HepG2 (cell line): ENCODE data around the gene NRN1L. TPM values are rescaled to one million over a fixed set of nuclear protein-coding genes. Genes with fewer than 3 reads are reported as not detected.

Experiments used
- ARHGAP35 ChIP-seq: sonication (generic); formaldehyde crosslinking; IDR thresholded peaks from 2 replicates; pipeline ENCODE4 v1.9.0; 2022; ENCODE audit warnings: mild to moderate bottlenecking, inconsistent platforms, moderate library complexity, missing genetic modification reagents, borderline replicate concordance
- ETV6 ChIP-seq: sonication (generic); formaldehyde crosslinking; conservative IDR thresholded peaks from 2 replicates; pipeline ENCODE4 v1.4.0; 2020; ENCODE audit warnings: missing genetic modification reagents
- KDM6A ChIP-seq: IDR thresholded peaks from 2 replicates; pipeline ENCODE4 v1.6.1; 2016; ENCODE audit warnings: low read depth
- KLF6 ChIP-seq: IDR thresholded peaks from 2 replicates; pipeline ENCODE4 v1.8.0; 2016; ENCODE audit warnings: missing biosample characterization, missing genetic modification reagents
- MTA3 ChIP-seq: sonication (generic); formaldehyde crosslinking; IDR thresholded peaks from 2 replicates; pipeline ENCODE4 v1.4.0; 2020; ENCODE audit warnings: missing genetic modification reagents
- MYC ChIP-seq: sonication (generic); formaldehyde crosslinking; IDR thresholded peaks from 2 replicates; pipeline ENCODE4 v1.9.0; 2021; ENCODE audit warnings: missing genetic modification reagents, borderline replicate concordance
- NR2F1 ChIP-seq, 2 experiments: fragments of 450-650 bp in 1 of 2; formaldehyde crosslinking in 1 of 2; IDR thresholded peaks; 2 replicates each; pipeline versions ENCODE4 v1.5.0 to v1.6.1; 2016 to 2020; ENCODE audit warnings: mild to moderate bottlenecking in 1 of 2, missing compliant biosample characterization in 1 of 2, missing genetic modification reagents in 1 of 2, moderate library complexity in 1 of 2
- SMAD3 ChIP-seq: sonication (generic); formaldehyde crosslinking; IDR thresholded peaks from 2 replicates; pipeline ENCODE4 v1.4.0; 2020; ENCODE audit warnings: missing genetic modification reagents
- TP53 ChIP-seq: sonication (generic); formaldehyde crosslinking; conservative IDR thresholded peaks from 2 replicates; pipeline ENCODE4 v1.4.0; 2020; ENCODE audit warnings: missing genetic modification reagents
- ZBTB1 ChIP-seq: sonication (generic); formaldehyde crosslinking; IDR thresholded peaks from 2 replicates; pipeline ENCODE4 v1.4.0; 2020; ENCODE audit warnings: missing genetic modification reagents, borderline replicate concordance
- ZFP91 ChIP-seq: sonication (generic); formaldehyde crosslinking; IDR thresholded peaks from 2 replicates; pipeline ENCODE4 v1.9.0; 2022; ENCODE audit warnings: missing genetic modification reagents, mild to moderate bottlenecking, borderline replicate concordance
- ZKSCAN8 ChIP-seq: IDR thresholded peaks from 2 replicates; pipeline ENCODE4 v1.6.1; 2016; ENCODE audit warnings: borderline replicate concordance, missing genetic modification reagents, missing compliant biosample characterization
- ZNF136 ChIP-seq: sonication (generic); formaldehyde crosslinking; IDR thresholded peaks from 2 replicates; pipeline ENCODE4 v1.8.1; 2022; ENCODE audit warnings: low read depth, mild to moderate bottlenecking, moderate library complexity, missing genetic modification reagents
- ZNF24 ChIP-seq: fragments of 450-650 bp; IDR thresholded peaks from 2 replicates; pipeline ENCODE4 v1.6.1; 2017; ENCODE audit warnings: antibody characterized with exemption, mild to moderate bottlenecking
- ZNF317 ChIP-seq: sonication (generic); formaldehyde crosslinking; IDR thresholded peaks from 2 replicates; pipeline ENCODE4 v1.5.0; 2020; ENCODE audit warnings: mild to moderate bottlenecking, missing genetic modification reagents
- ZNF547 ChIP-seq: sonication (generic); formaldehyde crosslinking; IDR thresholded peaks from 2 replicates; pipeline ENCODE4 v1.5.1; 2020; ENCODE audit warnings: mild to moderate bottlenecking, missing genetic modification reagents
- polyA plus RNA-seq, 8 experiments: library from polyadenylated mRNA; depleted of rRNA in 3 of 8; stranded (reverse) in 7 of 8; unstranded in 1 of 8; fragments of >200 nt; fragmentation: Illumina TruSeq in 4 of 8; extraction: Trizol in 4 of 8; gene quantifications; 2 replicates each; pipeline versions ENCODE4 v1.2.1 to v1.2.3, GENCODE V29; 2011 to 2016; ENCODE audit warnings: low read depth in 4 of 8, missing spikeins in 1 of 8, mixed read lengths in 1 of 8; ENCODE audit not compliant: insufficient read depth in 1 of 8
- total RNA-seq, 5 experiments: library from RNA; depleted of rRNA; stranded (reverse); fragments of >200 nt; fragmentation: Illumina TruSeq; extraction: Trizol; gene quantifications; 2 replicates each; pipeline ENCODE4 v1.2.3, GENCODE V29; 2016; ENCODE audit warnings: low read depth in 1 of 5
- TF ChIP-seq, protein P1 (sequence below): sonication (generic); formaldehyde crosslinking; IDR thresholded peaks from 2 replicates; pipeline ENCODE4 v1.8.1; 2023; ENCODE audit warnings: mild to moderate bottlenecking, inconsistent platforms, moderate library complexity, missing genetic modification reagents, borderline replicate concordance
- TF ChIP-seq, protein P2 (sequence below): sonication (generic); formaldehyde crosslinking; IDR thresholded peaks from one replicate; pipeline ENCODE4 v1.5.1; 2020; ENCODE audit warnings: mild to moderate bottlenecking, missing genetic modification reagents; ENCODE audit errors: not compliant biosample characterization

Gene NRN1L
- total and polyA plus RNA-seq, 2 of the 13 experiments (the other 11 are each of a cell fraction or from before 2014, with no cell fraction given), result 0.53 to 1.2 TPM

DNA sequence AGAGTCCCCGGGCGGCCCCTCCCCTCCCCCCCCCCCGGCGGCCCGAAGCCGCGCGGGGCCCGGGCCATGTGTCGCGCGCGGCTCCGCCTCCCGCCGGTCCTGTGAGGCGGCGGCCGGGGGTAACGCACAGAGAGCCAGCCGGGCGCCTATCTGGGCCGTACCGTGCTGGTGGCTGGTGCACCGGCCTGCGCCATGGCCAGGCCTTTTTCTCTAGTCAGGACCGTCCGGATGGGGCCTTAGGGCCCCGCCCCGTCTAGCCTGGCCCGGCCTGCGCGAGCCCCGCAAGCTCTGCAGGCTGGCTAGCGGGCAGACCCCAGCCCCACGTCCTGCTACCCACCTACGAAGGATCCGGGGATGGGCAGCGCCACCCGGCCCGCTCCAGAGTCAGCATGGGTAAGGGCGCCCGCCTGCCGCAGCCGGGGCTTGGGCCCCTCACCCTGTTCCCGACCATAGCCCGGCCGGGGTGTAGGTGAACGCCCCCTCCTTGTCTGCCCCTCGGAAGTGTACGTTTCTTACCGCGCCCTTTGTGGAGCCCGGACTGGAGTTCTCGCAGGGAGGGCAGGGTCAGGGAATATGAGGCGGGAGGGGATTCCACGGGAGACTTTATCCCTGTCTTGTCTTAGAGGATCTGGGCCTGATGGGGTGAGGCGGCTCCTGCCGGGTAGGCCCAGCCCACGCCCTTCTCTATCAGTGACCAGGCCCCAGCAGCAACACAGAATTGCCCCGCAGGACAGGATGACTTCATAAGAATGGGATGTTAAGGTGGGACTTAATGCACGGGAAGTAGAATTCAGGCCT is 37.4 kb upstream of the NRN1L start, which contains the start of gene CENPT (continued):
- TF ChIP-seq KLF6 (CRISPR knock-in tag) (no peak; the same call in 1 of the 2 replicates), ARHGAP35 (0 out of 2 replicates have a peak, but pooled peaks have one; percentile 26), ZKSCAN8 (CRISPR knock-in tag) (no peak), TP53 (CRISPR knock-in tag) (no peak), ZBTB1 (CRISPR knock-in tag) (0 out of 2 replicates have a peak, but pooled peaks have one; percentile 17), ETV6 (CRISPR knock-in tag) (peak; percentile 43; the same call in 1 of the 2 replicates), ZNF547 (CRISPR knock-in tag) (0 out of 2 replicates have a peak, but pooled peaks have one; percentile 38), ZNF24 (no peak), KDM6A (peak; percentile 24; the same call in 1 of the 2 replicates), MYC (CRISPR knock-in tag) (0 out of 2 replicates have a peak, but pooled peaks have one; percentile 32), SMAD3 (CRISPR knock-in tag) (no peak), MTA3 (CRISPR knock-in tag) (0 out of 2 replicates have a peak, but pooled peaks have one; percentile 14), ZNF317 (CRISPR knock-in tag) (no peak), ZNF136 (CRISPR knock-in tag) (no peak), ZFP91 (no peak), NR2F1 (CRISPR knock-in tag; IDR thresholded peaks at IDR 0.05) (no peak)
- TF ChIP-seq, protein P1, sequence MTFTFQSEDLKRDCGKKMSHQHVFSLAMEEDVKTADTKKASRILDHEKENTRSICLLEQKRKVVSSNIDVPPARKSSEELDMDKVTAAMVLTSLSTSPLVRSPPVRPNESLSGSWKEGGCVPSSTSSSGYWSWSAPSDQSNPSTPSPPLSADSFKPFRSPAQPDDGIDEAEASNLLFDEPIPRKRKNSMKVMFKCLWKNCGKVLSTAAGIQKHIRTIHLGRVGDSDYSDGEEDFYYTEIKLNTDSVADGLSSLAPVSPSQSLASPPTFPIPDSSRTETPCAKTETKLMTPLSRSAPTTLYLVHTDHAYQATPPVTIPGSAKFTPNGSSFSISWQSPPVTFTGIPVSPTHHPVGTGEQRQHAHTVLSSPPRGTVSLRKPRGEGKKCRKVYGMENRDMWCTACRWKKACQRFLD (CRISPR knock-in tag), result no peak; the same call in 1 of the 2 replicates
- TF ChIP-seq, protein P2, sequence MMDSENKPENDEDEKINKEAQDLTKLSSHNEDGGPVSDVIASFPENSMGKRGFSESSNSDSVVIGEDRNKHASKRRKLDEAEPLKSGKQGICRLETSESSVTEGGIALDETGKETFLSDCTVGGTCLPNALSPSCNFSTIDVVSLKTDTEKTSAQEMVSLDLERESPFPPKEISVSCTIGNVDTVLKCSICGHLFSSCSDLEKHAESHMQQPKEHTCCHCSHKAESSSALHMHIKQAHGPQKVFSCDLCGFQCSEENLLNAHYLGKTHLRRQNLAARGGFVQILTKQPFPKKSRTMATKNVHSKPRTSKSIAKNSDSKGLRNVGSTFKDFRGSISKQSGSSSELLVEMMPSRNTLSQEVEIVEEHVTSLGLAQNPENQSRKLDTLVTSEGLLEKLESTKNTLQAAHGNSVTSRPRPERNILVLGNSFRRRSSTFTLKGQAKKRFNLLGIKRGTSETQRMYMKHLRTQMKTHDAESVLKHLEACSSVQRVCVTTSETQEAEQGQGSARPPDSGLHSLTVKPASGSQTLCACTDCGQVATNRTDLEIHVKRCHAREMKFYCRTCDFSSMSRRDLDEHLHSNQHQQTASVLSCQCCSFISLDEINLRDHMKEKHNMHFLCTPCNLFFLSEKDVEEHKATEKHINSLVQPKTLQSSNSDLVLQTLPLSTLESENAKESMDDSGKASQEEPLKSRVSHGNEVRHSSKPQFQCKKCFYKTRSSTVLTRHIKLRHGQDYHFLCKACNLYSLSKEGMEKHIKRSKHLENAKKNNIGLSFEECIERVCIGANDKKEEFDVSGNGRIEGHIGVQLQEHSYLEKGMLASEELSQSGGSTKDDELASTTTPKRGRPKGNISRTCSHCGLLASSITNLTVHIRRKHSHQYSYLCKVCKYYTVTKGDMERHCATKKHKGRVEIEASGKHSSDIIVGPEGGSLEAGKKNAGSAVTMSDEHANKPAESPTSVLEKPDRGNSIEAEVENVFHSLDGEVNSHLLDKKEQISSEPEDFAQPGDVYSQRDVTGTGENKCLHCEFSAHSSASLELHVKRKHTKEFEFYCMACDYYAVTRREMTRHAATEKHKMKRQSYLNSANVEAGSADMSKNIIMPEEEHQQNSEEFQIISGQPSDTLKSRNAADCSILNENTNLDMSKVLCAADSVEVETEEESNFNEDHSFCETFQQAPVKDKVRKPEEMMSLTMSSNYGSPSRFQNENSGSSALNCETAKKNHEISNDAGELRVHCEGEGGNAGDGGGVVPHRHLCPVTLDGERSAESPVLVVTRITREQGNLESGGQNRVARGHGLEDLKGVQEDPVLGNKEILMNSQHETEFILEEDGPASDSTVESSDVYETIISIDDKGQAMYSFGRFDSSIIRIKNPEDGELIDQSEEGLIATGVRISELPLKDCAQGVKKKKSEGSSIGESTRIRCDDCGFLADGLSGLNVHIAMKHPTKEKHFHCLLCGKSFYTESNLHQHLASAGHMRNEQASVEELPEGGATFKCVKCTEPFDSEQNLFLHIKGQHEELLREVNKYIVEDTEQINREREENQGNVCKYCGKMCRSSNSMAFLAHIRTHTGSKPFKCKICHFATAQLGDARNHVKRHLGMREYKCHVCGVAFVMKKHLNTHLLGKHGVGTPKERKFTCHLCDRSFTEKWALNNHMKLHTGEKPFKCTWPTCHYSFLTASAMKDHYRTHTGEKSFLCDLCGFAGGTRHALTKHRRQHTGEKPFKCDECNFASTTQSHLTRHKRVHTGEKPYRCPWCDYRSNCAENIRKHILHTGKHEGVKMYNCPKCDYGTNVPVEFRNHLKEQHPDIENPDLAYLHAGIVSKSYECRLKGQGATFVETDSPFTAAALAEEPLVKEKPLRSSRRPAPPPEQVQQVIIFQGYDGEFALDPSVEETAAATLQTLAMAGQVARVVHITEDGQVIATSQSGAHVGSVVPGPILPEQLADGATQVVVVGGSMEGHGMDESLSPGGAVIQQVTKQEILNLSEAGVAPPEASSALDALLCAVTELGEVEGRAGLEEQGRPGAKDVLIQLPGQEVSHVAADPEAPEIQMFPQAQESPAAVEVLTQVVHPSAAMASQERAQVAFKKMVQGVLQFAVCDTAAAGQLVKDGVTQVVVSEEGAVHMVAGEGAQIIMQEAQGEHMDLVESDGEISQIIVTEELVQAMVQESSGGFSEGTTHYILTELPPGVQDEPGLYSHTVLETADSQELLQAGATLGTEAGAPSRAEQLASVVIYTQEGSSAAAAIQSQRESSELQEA (CRISPR knock-in tag), result no peak
